Activated naive CD4-positive, alpha-beta T cell treated with anti-CD3 and anti-CD28 coated beads, Interleukin-2, amount 10 ng/mL, durations not matched to agents 7 days and 5 days (primary cell): ENCODE data around the gene LRRC2.

ENCODE experiments used
- CTCF ChIA-PET: fragments of 350-600 bp; sonication (Branson Sonifier 250); formaldehyde crosslinking; loops from one replicate; lab custom pipeline; 2021; ENCODE audit warnings: antibody characterized with exemption; lab: Charles Lee
- DNase-seq: peaks from one replicate; pipeline ENCODE4 v3.0.0-alpha.2; 2020
- H3K27ac Mint-ChIP-seq: one replicate; pipeline ENCODE4 v1.8.0; 2021; ENCODE audit warnings: mild to moderate bottlenecking, moderate library complexity, mixed read lengths
- H3K27me3 Mint-ChIP-seq: one replicate; pipeline ENCODE4 v1.8.0; 2021; ENCODE audit warnings: mild to moderate bottlenecking, mixed read lengths
- H3K36me3 Mint-ChIP-seq: one replicate; pipeline ENCODE4 v1.8.0; 2021; ENCODE audit warnings: mixed read lengths
- H3K4me1 Mint-ChIP-seq: one replicate; pipeline ENCODE4 v1.8.0; 2021; ENCODE audit warnings: mixed read lengths
- H3K4me3 Mint-ChIP-seq: one replicate; pipeline ENCODE4 v1.8.0; 2021; ENCODE audit warnings: mild to moderate bottlenecking, moderate library complexity, mixed read lengths
- H3K9me3 Mint-ChIP-seq: one replicate; pipeline ENCODE4 v1.8.0; 2021; ENCODE audit warnings: mixed read lengths

LRRC2 gene

DNA sequence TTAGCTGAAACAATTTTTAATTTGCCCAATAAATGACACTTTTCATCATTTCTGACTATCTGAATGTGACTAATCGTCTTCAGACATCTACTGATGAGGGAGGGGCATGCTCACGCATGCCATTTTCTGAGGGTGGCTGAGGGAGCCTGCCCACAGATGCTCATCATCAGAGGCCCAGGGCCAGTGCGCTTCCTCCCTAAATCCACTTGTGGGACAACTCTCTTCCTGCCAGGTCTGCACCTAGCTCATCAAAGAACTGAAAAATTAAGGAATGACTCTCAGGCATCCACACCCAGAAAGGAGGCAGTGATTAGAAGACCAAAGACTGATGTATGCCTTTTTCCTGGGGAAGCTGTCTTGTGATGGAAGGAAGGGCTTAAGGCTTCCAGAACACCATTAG lies 45.6 kb downstream of the LRRC2 start:
- H3K27me3 Mint-ChIP-seq, result peaks cover 20% of the 10 kb centered on the region
- no peak overlapping the region for H3K4me3 Mint-ChIP-seq
- H3K36me3 Mint-ChIP-seq, result no peaks in the 10 kb centered on the region
- no peaks in the 10 kb centered on the region for H3K9me3 Mint-ChIP-seq
- no peaks in the 10 kb centered on the region for H3K4me1 Mint-ChIP-seq
- CTCF ChIA-PET, result no interaction called here
- no peak for DNase-seq
- no peak overlapping the region for H3K27ac Mint-ChIP-seq

DNA sequence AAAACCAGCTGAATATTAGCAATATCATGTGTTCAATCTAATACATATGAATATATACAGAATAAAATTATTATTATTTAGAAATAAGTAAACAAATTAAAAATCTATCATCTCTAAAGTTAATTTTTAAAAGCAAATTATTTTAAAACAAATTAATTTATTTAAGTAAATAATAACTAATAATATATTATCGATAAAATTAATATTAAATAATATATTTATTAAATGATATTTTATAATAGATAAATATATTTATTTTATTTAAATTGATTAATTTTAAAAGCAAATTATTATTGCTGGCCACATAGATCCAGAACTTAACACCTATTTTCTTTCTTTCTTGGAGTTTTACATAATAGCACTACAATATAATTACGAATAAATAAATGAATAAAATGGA lies 46.1 kb downstream of the LRRC2 start:
- H3K36me3 Mint-ChIP-seq, result no peaks in the 10 kb centered on the region
- no peaks in the 10 kb centered on the region for H3K9me3 Mint-ChIP-seq
- DNase-seq, result no peak
- H3K27ac Mint-ChIP-seq, result no peak overlapping the region
- CTCF ChIA-PET, result interaction anchor here (1.5 kb wide), 2 partner anchors 24 to 32 kb away, joined by 3 to 6 read pairs; no protein-coding TSS in a partner anchor
- H3K4me1 Mint-ChIP-seq, result no peaks in the 10 kb centered on the region
- H3K4me3 Mint-ChIP-seq, result no peak overlapping the region
- H3K27me3 Mint-ChIP-seq, result peaks cover 15% of the 10 kb centered on the region

DNA sequence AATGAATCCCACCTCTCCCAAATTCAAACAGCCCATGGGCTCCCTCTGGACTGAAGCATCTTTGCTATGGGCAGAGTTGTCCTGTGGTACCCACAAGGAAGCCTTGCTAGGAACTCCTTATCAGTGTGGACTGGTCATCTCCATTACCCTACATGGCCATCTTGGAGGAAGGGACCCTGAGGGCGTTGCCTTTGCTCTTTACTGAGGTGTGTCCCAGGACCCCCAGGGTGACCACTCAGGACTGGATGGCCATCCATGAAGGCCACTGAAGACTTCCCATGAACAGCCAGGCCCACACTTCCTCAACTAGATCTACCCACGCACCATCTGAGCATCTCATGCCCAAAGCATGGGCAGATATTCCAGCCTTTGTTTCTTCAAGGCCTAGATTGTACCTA lies 48.3 kb downstream of the LRRC2 start:
- Mint-ChIP-seq H3K36me3 (no peaks in the 10 kb centered on the region), H3K27me3 (peaks cover 9% of the 10 kb centered on the region), H3K4me1 (no peaks in the 10 kb centered on the region), H3K9me3 (no peaks in the 10 kb centered on the region), H3K27ac (no peak overlapping the region), H3K4me3 (no peak overlapping the region)
- CTCF ChIA-PET, result no interaction called here
- no peak for DNase-seq

DNA sequence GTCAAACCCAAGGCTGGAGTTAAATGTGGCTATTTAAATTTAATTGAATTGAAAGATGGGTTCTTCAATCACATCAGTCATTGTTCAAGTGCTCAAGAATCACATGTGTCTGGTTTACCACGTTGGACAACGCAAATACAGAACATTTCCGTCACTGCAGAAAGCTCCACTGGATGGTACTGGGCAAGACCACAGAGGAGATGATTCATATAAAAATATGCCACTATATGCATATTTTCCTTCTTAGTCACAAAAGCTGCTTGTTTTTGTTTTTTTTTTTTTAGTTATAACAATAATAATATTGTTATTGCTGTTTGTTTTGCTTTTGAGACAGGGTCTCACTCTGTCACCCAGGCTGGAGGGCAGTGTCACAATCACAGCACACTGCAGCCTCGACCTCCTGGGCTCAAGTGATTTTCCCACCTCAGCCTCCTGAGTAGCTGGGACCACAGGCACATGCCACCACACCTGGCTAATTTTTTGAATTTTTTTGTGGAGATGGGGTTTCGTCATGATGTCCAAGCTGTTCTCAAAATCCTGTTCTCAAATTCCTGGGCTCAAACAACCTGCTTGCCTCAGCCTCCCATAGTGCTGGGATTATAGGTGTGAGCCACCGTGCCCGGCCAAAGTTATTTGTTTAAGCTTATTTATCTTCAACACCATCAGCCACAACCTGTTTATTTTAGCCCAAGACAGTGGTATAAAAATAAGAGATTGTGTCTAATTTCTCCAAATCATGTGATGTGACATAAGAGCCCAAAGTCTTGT lies 48.9 kb downstream of the LRRC2 start:
- Mint-ChIP-seq H3K4me3 (no peak overlapping the region), H3K27ac (no peak overlapping the region), H3K36me3 (no peaks in the 10 kb centered on the region), H3K9me3 (no peaks in the 10 kb centered on the region), H3K4me1 (no peaks in the 10 kb centered on the region), H3K27me3 (peaks cover 13% of the 10 kb centered on the region)
- DNase-seq, result no peak
- CTCF ChIA-PET, result no interaction called here

DNA sequence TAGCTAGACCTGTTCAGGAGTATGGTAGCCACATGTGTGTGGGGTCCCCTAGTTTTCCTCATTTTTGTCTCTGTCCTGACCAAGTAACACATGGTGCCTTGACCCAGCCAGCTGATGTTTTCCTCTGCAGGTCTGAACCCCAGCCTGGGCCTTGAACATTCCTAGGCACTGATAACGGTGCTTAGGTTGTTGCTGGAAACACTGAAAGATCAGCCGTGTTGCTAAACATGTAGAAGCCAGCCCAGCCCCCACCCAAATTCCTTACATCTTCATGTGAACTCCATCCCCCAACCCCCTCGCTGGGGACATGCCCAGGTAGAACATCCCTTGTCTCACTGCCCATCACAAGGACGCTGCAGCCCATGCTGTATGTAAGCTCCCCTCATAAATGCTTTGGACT lies 49.6 kb downstream of the LRRC2 start:
- Mint-ChIP-seq H3K27ac (no peak overlapping the region), H3K4me1 (no peaks in the 10 kb centered on the region), H3K27me3 (peaks cover 17% of the 10 kb centered on the region), H3K4me3 (no peak overlapping the region), H3K9me3 (no peaks in the 10 kb centered on the region), H3K36me3 (no peaks in the 10 kb centered on the region)
- CTCF ChIA-PET, result no interaction called here
- no peak for DNase-seq

DNA sequence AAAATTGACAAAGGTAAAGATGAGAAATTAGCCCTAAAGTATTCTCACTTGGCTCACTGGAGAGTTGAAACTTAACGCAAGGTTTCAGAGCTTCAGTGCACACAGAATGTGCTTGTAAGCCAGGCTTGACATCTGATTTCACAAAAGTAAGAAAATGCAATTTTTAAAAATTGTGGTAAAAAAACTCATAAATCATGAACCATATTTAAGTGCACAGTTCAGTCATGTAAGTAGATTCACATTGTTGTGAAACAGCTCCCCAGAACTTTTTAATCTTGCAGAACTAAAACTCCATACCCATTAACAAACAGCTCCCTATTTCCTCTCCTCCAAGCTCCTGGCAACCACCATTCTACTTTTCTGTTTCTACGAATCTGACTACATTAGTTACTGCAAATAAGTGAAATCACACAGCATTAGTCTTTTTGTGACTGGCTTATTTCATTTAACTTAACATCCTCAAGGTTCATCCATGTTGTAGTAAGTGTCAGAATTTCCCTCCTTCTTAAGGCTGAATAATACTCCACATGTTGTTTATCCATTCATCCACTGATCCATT lies 53.8 kb downstream of the LRRC2 start:
- H3K4me1 Mint-ChIP-seq, result no peaks in the 10 kb centered on the region
- H3K27ac Mint-ChIP-seq, result no peak overlapping the region
- peaks cover 19% of the 10 kb centered on the region for H3K27me3 Mint-ChIP-seq
- H3K36me3 Mint-ChIP-seq, result no peaks in the 10 kb centered on the region
- DNase-seq, result no peak
- H3K4me3 Mint-ChIP-seq, result no peak overlapping the region
- no peaks in the 10 kb centered on the region for H3K9me3 Mint-ChIP-seq
- CTCF ChIA-PET, result interaction anchor here (0.6 kb wide), 1 partner anchor 855 kb away, joined by 3 read pairs; no protein-coding TSS in a partner anchor

DNA sequence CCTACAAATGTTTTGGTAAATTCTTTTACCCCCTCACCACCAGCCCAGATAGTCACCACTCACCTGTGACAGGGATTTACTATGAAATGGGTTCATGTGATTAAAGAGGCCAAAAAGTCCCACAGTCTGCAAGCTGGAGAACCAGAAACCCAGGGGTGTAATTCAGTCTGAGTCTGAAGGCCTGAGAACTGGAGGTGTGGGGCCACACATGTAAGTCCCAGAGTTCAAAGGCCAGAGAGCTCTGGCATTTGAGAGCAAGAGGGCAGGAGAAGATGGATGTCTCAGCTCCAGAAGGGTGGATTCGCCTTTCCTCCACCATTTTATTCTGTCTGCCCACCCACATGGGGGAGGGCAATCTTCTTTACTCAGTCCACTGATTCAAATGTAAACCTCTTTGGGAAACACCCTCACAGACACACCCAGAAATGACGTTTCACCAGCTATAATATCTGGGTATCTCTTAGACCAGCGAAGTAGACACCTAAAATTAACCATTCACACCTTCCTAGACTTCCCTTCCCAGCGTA lies 56.4 kb downstream of the LRRC2 start:
- H3K27ac Mint-ChIP-seq, result no peak overlapping the region
- peaks cover 8% of the 10 kb centered on the region for H3K4me1 Mint-ChIP-seq
- CTCF ChIA-PET, result interaction anchor here (0.8 to 1.0 kb wide), 2 partner anchors 21 to 53 kb away, joined by 3 read pairs; no protein-coding TSS in a partner anchor

DNA sequence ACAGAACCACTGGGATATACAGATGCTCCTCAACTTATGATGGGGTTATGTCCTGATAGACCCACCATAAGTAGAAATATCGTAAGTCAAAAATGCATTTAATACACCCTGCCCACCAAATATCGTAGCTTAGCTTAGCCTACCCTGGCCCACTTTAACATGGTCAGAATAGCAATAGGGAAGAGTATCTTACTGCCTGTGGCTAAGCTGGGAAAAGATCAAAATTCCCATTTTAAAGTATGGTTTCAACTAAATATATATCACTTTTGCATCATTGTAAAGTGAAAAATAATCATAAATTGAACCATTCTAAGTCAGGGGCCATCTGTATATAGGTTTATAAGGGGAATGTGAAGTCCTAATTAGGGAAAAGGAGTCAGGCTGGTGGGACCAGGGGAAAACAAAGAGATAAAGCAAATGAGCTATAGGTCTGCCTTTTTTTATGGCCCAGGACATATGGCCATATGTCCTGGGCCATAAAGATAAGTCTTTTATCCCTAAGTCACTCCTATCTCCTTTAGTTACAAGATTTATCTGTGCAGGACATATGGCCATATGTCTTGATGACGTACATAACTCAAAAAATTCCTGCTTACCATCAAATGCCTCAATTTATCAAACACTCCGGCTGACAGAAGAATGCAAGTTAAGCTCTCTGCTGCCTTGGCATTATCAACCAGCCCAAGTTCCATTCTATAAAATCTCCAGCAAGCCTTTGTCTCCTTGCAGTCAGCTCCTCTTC lies 57.1 kb downstream of the LRRC2 start:
- Mint-ChIP-seq H3K9me3 (peaks cover 3% of the 10 kb centered on the region), H3K4me1 (peaks cover 9% of the 10 kb centered on the region), H3K36me3 (peaks cover 2% of the 10 kb centered on the region), H3K27me3 (peaks cover 22% of the 10 kb centered on the region), H3K4me3 (no peak overlapping the region), H3K27ac (no peak overlapping the region)
- CTCF ChIA-PET, result interaction anchor here (0.8 to 1.0 kb wide), 2 partner anchors 21 to 54 kb away, joined by 3 read pairs; no protein-coding TSS in a partner anchor
- no peak for DNase-seq

More for the DNA sequence above, 56.4 kb downstream of the LRRC2 start:
- DNase-seq, result no peak
- Mint-ChIP-seq H3K36me3 (peaks cover 2% of the 10 kb centered on the region), H3K9me3 (peaks cover 3% of the 10 kb centered on the region), H3K27me3 (peaks cover 22% of the 10 kb centered on the region), H3K4me3 (no peak overlapping the region)

DNA sequence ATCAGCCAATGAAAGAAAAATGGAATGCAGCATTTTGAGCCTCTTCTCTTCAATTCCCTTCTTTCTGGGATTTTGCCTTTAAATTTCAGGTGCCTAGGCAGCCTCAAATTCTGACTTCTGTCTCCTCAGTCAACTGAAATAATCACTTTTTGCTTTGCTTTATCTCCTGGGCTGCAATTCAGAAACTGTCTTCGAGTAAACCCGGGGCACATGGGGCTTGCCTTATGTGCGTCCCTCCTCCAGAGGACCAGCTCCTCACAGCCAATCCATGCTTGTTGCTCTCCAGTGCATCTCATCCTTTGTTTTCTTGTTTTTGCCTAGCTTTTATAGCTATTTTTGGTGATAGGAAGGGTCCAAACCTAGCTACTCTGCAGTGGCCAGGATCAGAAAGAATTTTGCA lies 59.6 kb downstream of the LRRC2 start:
- CTCF ChIA-PET, result no interaction called here

DNA sequence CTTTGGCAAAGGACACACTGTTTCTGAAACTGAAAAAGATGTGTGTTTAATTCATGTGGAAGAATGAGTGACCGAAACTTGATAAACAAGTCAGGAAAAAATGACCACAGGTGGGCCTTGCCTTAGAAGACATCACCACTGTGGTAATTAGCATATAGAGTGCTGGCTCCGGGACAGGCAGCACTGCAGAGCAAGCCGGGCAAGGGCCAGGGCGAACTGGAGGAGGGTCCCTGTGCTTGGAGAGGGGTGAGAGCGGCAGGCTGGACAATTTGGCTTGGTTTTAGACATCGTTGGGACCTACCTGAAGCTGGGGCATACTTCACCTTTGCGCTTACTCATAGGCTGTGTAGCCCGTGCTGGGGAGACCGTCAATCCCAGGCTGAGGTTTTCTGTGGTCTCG lies 60.1 kb downstream of the LRRC2 start:
- Mint-ChIP-seq H3K9me3 (peaks cover 3% of the 10 kb centered on the region), H3K27ac (no peak overlapping the region), H3K36me3 (peaks cover 2% of the 10 kb centered on the region), H3K4me1 (peaks cover 19% of the 10 kb centered on the region), H3K4me3 (no peak overlapping the region), H3K27me3 (peaks cover 10% of the 10 kb centered on the region)
- DNase-seq, result no peak
- CTCF ChIA-PET, result no interaction called here

More for the DNA sequence above, 59.6 kb downstream of the LRRC2 start:
- Mint-ChIP-seq H3K9me3 (peaks cover 3% of the 10 kb centered on the region), H3K27ac (no peak overlapping the region), H3K36me3 (peaks cover 2% of the 10 kb centered on the region), H3K4me1 (peaks cover 17% of the 10 kb centered on the region), H3K27me3 (peaks cover 15% of the 10 kb centered on the region), H3K4me3 (no peak overlapping the region)
- DNase-seq, result no peak

DNA sequence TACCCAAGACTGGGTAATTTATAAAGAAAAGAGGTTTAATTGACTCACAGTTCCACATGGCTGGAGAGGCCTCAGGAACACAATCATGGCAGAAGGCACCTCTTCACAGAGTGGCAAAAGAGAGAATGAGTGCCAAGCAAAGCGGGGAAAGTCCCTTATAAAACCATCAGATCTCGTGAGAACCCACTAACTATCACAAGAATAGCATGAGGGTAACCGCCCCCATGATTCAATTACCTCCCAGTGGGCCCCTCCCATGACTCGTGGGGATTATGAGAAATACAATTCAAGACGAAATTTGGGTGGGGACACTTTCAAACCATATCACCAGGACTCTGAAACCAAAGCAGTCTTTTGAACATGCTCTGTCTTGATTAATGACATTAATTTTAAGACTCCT lies 61.3 kb downstream of the LRRC2 start:
- CTCF ChIA-PET, result no interaction called here
- DNase-seq, result no peak
- H3K27ac Mint-ChIP-seq, result no peak overlapping the region

DNA sequence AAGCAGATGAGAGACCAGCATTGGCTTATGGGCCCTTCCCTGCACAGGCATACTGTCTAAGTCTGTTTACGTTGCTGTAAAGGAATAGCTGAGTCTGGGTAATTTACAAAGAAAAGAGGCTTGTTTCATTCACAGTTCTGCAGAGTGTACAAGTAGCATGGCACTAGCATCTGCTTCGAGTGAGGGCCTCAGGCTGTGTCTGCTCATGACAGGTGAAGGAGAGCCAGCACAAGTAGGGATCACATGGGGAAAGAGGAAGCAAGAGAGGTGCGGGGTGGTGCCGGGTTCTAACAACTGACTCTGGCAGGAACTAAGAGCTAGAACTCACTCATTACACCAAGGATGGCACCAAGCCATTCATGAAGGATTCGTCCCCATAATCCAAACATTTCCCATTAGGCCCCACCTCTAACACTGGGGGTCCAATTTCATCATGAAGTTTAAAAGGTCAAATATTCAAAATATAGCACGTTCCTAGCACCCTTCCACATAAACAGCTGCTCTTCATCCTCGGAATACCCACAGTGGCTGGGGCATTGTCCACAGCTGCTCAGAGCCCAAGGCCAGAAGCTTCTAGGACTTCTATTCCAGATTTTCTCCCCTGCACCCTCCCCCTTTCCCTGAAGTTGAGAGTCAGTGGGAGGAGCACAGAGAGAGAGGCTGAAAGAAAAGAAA lies 62.8 kb downstream of the LRRC2 start:
- no peak overlapping the region for H3K4me3 Mint-ChIP-seq
- no peak for DNase-seq
- H3K27ac Mint-ChIP-seq, result no peak overlapping the region
- H3K36me3 Mint-ChIP-seq, result peaks cover 2% of the 10 kb centered on the region
- H3K4me1 Mint-ChIP-seq, result peaks cover 25% of the 10 kb centered on the region
- H3K27me3 Mint-ChIP-seq, result peaks cover 9% of the 10 kb centered on the region
- CTCF ChIA-PET, result interaction anchor here (0.6 to 8.3 kb wide), 3 partner anchors 14 to 195 kb away, joined by 3 to 63 read pairs (median 3); no protein-coding TSS in a partner anchor
- peaks cover 3% of the 10 kb centered on the region for H3K9me3 Mint-ChIP-seq

More for the DNA sequence above, 61.3 kb downstream of the LRRC2 start:
- H3K27me3 Mint-ChIP-seq, result peaks cover 12% of the 10 kb centered on the region
- peaks cover 3% of the 10 kb centered on the region for H3K9me3 Mint-ChIP-seq
- H3K36me3 Mint-ChIP-seq, result peaks cover 2% of the 10 kb centered on the region
- H3K4me3 Mint-ChIP-seq, result no peak overlapping the region
- H3K4me1 Mint-ChIP-seq, result peaks cover 25% of the 10 kb centered on the region

DNA sequence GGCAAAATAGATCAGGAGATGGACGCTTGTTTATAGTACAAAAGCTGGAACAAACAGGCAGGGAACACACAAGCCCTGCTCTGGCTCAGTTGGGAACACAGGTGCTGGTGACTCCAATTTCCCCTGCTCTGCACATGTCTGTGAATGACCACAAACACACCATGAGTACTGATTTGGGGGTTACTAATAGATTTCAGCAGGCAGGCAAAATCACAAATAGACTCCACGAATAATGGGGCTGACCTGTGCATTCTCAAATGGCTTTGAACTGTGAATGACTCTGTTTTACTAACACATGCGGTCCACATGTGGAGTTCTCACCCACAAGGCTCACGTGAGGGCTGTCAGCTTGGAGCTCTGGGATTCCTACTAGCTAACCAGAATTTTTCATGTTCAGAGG lies 64.4 kb downstream of the LRRC2 start:
- peaks cover 35% of the 10 kb centered on the region for H3K4me1 Mint-ChIP-seq
- no peak overlapping the region for H3K4me3 Mint-ChIP-seq
- H3K27ac Mint-ChIP-seq, result no peak overlapping the region
- CTCF ChIA-PET, result interaction anchor here (0.7 to 8.3 kb wide), 2 partner anchors 13 to 128 kb away, joined by 3 to 63 read pairs; no protein-coding TSS in a partner anchor
- peaks cover 2% of the 10 kb centered on the region for H3K36me3 Mint-ChIP-seq
- peaks cover 9% of the 10 kb centered on the region for H3K27me3 Mint-ChIP-seq
- no peak for DNase-seq
- H3K9me3 Mint-ChIP-seq, result peaks cover 3% of the 10 kb centered on the region
